GM10266 (cell line): ENCODE data around the gene PLCB4.

Experiments
- DNase-seq: peaks from one replicate; pipeline ENCODE4 v3.0.0; 2012; ENCODE audit errors: extremely low spot score
- CTCF ChIP-seq: IDR thresholded peaks from 2 replicates; pipeline ENCODE4 v1.5.1; 2012; ENCODE audit warnings: mild to moderate bottlenecking, low read depth; ENCODE audit not compliant: control insufficient read depth, insufficient read depth; ENCODE audit errors: missing control alignments

Gene PLCB4

GRCh38 chr20:9440892-9441291, 372.0 kb downstream of the PLCB4 start:
- TF ChIP-seq CTCF, result no peak
- DNase-seq, result no peak

- no peak for TF ChIP-seq CTCF
- no peak for DNase-seq
Measured at GRCh38 chr20:9441948-9442347, 373.1 kb downstream of the PLCB4 start.

- no peak for TF ChIP-seq CTCF
- no peak for DNase-seq
Measured at GRCh38 chr20:9442858-9443257, 374.0 kb downstream of the PLCB4 start.

- no peak for DNase-seq
- TF ChIP-seq CTCF, result no peak
Measured at GRCh38 chr20:9444921-9445320, 376.0 kb downstream of the PLCB4 start.

- TF ChIP-seq CTCF, result no peak
- no peak for DNase-seq
Measured at GRCh38 chr20:9447182-9447581, 378.3 kb downstream of the PLCB4 start.

- no peak for DNase-seq
- no peak for TF ChIP-seq CTCF
Measured at GRCh38 chr20:9453201-9453600, 384.3 kb downstream of the PLCB4 start.

- DNase-seq, result no peak
- TF ChIP-seq CTCF, result no peak
Measured at GRCh38 chr20:9454791-9455190, 385.9 kb downstream of the PLCB4 start.
